Glutamatergic neuron (in vitro differentiated cells): ENCODE measurements around the gene YPEL1. TPM values are rescaled to one million over a fixed set of nuclear protein-coding genes. Genes with fewer than 3 reads are reported as not detected.

Experiments
- DNase-seq: peaks from one replicate; pipeline ENCODE4 v3.0.0; 2022
- H3K27ac Mint-ChIP-seq: one replicate; pipeline ENCODE4 v1.8.0; 2020; ENCODE audit warnings: mild to moderate bottlenecking, mixed read lengths, inconsistent platforms; ENCODE audit not compliant: unreplicated experiment
- H3K27me3 Mint-ChIP-seq: one replicate; pipeline ENCODE4 v1.8.0; 2020; ENCODE audit warnings: mild to moderate bottlenecking, moderate library complexity, mixed read lengths, inconsistent platforms; ENCODE audit not compliant: unreplicated experiment
- H3K36me3 Mint-ChIP-seq: one replicate; pipeline ENCODE4 v1.8.0; 2020; ENCODE audit warnings: mild to moderate bottlenecking, mixed read lengths, inconsistent platforms; ENCODE audit not compliant: unreplicated experiment
- H3K4me1 Mint-ChIP-seq: one replicate; pipeline ENCODE4 v1.8.0; 2020; ENCODE audit warnings: mild to moderate bottlenecking, low read depth, mixed read lengths, inconsistent platforms; ENCODE audit not compliant: unreplicated experiment
- H3K4me3 Mint-ChIP-seq: one replicate; pipeline ENCODE4 v1.8.0; 2020; ENCODE audit warnings: mild to moderate bottlenecking, mixed read lengths, inconsistent platforms; ENCODE audit not compliant: unreplicated experiment
- H3K9me3 Mint-ChIP-seq: one replicate; pipeline ENCODE4 v1.8.0; 2020; ENCODE audit warnings: mild to moderate bottlenecking, moderate library complexity, mixed read lengths, inconsistent platforms; ENCODE audit not compliant: unreplicated experiment
- total RNA-seq: library from RNA; stranded (reverse); fragmentation: NEBNext Ultra II Directional; extraction: Animal tissue kit (Norgen Biotek cat#: 25700); gene quantifications from one replicate; pipeline ENCODE4 v1.2.1, GENCODE V29; 2021; ENCODE audit not compliant: unreplicated experiment
- TF ChIP-seq, protein P1 (sequence below): fragments of 200-600 bp; sonication (generic); IDR thresholded peaks from one replicate; pipeline ENCODE4 v1.5.0; 2021; ENCODE audit not compliant: partially characterized antibody, unreplicated experiment

YPEL1 gene
- total RNA-seq, 1 donor from 2014 or later, result 71.2 TPM

GRCh38 chr22:21741790-21742189 lies 6.2 kb upstream of the YPEL1 start:
- Mint-ChIP-seq H3K27me3 (peaks cover 5% of the 10 kb centered on the region), H3K27ac (peak overlapping the region; percentile 13), H3K4me1 (peaks cover 19% of the 10 kb centered on the region), H3K4me3 (no peak overlapping the region), H3K9me3 (peaks cover 7% of the 10 kb centered on the region), H3K36me3 (no peaks in the 10 kb centered on the region)
- peak; percentile 36 for DNase-seq
- TF ChIP-seq, protein P1, sequence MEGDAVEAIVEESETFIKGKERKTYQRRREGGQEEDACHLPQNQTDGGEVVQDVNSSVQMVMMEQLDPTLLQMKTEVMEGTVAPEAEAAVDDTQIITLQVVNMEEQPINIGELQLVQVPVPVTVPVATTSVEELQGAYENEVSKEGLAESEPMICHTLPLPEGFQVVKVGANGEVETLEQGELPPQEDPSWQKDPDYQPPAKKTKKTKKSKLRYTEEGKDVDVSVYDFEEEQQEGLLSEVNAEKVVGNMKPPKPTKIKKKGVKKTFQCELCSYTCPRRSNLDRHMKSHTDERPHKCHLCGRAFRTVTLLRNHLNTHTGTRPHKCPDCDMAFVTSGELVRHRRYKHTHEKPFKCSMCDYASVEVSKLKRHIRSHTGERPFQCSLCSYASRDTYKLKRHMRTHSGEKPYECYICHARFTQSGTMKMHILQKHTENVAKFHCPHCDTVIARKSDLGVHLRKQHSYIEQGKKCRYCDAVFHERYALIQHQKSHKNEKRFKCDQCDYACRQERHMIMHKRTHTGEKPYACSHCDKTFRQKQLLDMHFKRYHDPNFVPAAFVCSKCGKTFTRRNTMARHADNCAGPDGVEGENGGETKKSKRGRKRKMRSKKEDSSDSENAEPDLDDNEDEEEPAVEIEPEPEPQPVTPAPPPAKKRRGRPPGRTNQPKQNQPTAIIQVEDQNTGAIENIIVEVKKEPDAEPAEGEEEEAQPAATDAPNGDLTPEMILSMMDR, result no peak

DNA sequence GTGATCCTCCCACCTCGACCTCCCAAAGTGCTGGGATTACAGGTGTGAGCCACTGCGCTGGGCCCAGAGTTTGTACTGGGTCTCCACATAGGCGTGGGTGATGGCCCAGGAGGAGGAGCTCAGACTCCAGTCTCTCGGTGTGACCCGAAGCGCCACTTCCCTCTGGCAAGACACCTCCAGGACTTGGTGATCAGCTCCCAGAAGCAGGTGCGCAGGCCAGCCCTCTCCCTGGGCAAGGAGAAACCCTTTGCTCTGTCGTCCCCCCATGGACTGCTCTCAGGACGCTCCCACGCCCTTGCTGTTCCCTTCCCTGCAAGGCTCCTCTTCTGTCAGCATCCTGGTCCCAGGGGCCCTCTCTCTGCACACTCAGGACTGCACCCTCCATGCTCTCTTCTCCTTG lies 5.5 kb upstream of the YPEL1 start:
- H3K36me3 Mint-ChIP-seq, result no peaks in the 10 kb centered on the region
- no peak for DNase-seq
- peaks cover 19% of the 10 kb centered on the region for H3K4me1 Mint-ChIP-seq
- peaks cover 5% of the 10 kb centered on the region for H3K27me3 Mint-ChIP-seq
- TF ChIP-seq, protein P1, result no peak
- H3K9me3 Mint-ChIP-seq, result peaks cover 8% of the 10 kb centered on the region
- no peak overlapping the region for H3K4me3 Mint-ChIP-seq
- H3K27ac Mint-ChIP-seq, result no peak overlapping the region

DNA sequence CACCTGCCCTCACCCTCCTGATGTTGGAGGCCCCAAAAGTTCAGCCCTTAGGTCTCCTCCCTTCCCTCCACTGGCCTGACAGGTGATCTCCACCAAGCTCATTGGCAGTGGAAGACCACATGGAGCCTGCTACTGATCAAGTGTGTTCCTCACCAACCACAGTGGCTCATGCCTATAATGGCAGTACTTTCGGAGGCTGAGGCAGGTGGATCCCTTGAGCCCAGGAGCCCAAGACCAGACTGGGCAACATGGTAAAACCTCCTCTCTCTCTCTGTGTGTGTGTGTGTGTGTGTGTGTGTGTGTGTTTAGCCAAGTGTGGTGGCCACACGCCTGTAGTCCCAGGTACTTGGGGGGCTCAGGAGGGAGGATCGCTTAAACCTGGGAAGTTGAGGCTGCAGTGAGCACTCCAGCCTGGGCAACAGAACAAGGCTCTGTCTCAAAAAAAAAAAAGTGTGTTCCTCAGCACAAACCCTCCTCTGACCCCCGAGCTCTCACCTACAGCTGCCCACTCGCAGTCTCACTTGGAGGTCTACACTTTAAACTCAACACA lies 4.3 kb upstream of the YPEL1 start:
- H3K36me3 Mint-ChIP-seq, result no peaks in the 10 kb centered on the region

DNA sequence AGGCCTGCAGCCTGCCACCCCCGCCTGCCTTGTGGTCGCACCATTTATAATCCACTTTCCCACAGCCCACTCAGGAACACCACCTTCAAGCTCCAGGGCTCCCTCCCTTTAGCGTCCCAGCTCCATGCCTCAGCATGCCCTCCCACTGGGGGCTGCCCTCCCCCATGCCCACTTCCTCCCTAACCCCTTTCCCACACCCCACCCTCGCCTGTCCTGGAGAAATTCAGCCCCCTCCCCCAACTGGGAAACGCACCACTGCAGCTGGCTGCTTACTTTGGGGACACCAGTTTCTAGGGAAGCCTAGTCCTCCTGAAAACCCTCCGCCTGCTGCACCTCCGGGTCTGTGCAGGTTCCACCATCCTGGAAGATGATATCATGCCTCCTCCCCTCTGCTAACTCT lies 3.4 kb upstream of the YPEL1 start:
- Mint-ChIP-seq H3K4me3 (no peak overlapping the region), H3K4me1 (peaks cover 22% of the 10 kb centered on the region), H3K36me3 (no peaks in the 10 kb centered on the region), H3K27ac (no peak overlapping the region), H3K27me3 (peaks cover 12% of the 10 kb centered on the region), H3K9me3 (peaks cover 12% of the 10 kb centered on the region)
- no peak for DNase-seq
- TF ChIP-seq, protein P1, result no peak

More for the DNA sequence above, 4.3 kb upstream of the YPEL1 start:
- TF ChIP-seq, protein P1, result no peak
- H3K4me1 Mint-ChIP-seq, result peaks cover 20% of the 10 kb centered on the region
- H3K4me3 Mint-ChIP-seq, result peak overlapping the region; percentile 17
- H3K27me3 Mint-ChIP-seq, result peaks cover 9% of the 10 kb centered on the region
- H3K27ac Mint-ChIP-seq, result peak overlapping the region; percentile 20
- DNase-seq, result no peak
- peaks cover 9% of the 10 kb centered on the region for H3K9me3 Mint-ChIP-seq

DNA sequence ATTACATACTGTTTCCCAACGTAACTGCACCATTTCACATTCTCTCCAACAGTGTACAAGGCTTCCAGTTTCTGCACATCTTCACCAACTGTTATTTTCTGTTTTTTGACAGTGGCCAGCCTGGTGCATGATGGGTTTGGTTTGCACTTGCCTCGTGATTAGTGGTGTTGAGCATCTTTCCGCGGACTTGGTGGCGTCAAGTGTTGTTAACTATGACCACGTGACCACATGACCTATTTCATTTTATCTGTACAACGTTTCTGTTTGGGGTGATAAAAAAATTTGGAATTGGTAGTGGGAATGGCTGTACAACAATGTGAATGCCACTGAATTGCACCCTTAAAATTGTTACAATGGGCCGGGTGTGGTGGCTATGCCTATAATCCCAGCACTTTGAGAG lies 2.5 kb upstream of the YPEL1 start:
- no peak for DNase-seq
- Mint-ChIP-seq H3K27me3 (peaks cover 12% of the 10 kb centered on the region), H3K36me3 (no peaks in the 10 kb centered on the region), H3K4me3 (no peak overlapping the region), H3K9me3 (peaks cover 14% of the 10 kb centered on the region), H3K4me1 (peaks cover 24% of the 10 kb centered on the region), H3K27ac (no peak overlapping the region)
- TF ChIP-seq, protein P1, result no peak
